ENCODE results near the gene NEB. TPM values are rescaled to one million over a fixed set of nuclear protein-coding genes. Genes with fewer than 3 reads are reported as not detected.

Gene NEB
- total and polyA plus RNA-seq, 7 donors = 796 to 7,790 (median 2,020) TPM

DNA sequence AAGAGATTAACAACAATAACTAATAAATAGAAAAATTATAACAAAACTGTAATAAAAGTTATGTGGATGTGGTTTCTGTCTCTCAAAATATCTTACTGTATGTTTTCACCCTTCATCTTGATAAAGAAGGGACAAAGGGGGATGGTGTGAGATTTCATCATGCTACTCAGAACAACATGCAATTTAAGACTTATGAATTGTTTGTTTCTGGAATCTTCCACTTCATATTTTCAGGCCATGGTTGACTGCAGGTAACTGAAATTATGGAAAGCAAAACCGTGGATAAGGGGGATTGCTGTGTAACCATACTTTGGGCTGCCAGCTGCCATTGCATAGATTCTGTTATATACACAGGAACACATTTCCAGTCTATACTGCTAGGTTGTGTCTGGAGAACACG lies 45.6 kb downstream of the NEB start:
- peaks cover 0 to 100% of the 10 kb centered on the region in 2 donors for H3K36me3 ChIP-seq (ENCODE audit: insufficient read depth in 1 of 2, low read depth in 1 of 2)

DNA sequence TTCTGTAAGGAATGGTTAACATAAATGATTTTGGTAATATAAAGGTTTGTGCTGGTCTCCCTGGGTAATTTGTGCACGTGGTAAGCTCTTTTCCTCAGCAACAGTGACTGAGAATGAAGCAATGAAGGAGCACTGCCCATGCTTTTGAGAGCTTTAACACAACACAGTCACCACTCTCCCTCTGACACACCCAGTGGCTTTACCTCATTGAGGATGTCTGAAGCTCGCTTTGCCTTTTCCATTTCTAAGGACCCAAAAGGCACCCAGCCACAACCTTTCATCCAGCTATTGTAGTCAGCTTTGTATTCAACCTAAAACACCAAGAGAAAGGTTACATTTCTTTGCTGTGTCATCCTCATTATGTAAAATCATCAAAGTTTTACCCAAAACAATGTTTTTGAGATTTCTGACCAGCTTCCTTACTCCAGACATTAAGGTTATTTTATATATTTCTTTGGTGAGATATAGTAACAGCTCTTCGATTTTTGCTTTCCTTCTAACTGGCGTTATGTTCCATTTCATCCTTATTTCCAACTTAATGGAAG lies 51.7 kb downstream of the NEB start:
- Histone ChIP-seq H3K36me3 (ENCODE audit: insufficient read depth in 1 of 2, low read depth in 1 of 2) (peaks cover 15 to 100% of the 10 kb centered on the region in 2 donors), H3K9me3 (no peaks in the 10 kb centered on the region), H3K4me3 (no peak overlapping the region), H3K27me3 (ENCODE audit: insufficient read depth in 3 of 3, low read length in 2 of 3) (no peaks in the 10 kb centered on the region), H3K27ac (no peak overlapping the region), H3K4me1 (peaks cover 53% of the 10 kb centered on the region)
- WGBS, 3 donors = 57 to 60% (median 59%) methylated on average over 4 of the region's 4 CpGs
- TF ChIP-seq, protein P1, sequence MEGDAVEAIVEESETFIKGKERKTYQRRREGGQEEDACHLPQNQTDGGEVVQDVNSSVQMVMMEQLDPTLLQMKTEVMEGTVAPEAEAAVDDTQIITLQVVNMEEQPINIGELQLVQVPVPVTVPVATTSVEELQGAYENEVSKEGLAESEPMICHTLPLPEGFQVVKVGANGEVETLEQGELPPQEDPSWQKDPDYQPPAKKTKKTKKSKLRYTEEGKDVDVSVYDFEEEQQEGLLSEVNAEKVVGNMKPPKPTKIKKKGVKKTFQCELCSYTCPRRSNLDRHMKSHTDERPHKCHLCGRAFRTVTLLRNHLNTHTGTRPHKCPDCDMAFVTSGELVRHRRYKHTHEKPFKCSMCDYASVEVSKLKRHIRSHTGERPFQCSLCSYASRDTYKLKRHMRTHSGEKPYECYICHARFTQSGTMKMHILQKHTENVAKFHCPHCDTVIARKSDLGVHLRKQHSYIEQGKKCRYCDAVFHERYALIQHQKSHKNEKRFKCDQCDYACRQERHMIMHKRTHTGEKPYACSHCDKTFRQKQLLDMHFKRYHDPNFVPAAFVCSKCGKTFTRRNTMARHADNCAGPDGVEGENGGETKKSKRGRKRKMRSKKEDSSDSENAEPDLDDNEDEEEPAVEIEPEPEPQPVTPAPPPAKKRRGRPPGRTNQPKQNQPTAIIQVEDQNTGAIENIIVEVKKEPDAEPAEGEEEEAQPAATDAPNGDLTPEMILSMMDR (IDR thresholded peaks at IDR 0.05) = no peak
- intact Hi-C loops (cut with DNase I) = no loop called here
- DNase-seq = no peak
- ATAC-seq = peak in 2 of 4 donors; percentile 30 to 44

More for the DNA sequence above, 45.6 kb downstream of the NEB start:
- Histone ChIP-seq H3K9me3 (no peaks in the 10 kb centered on the region), H3K27me3 (ENCODE audit: insufficient read depth in 3 of 3, low read length in 2 of 3) (no peaks in the 10 kb centered on the region), H3K4me1 (peaks cover 44% of the 10 kb centered on the region), H3K27ac (peak overlapping the region; percentile 11), H3K4me3 (no peak overlapping the region)
- TF ChIP-seq, protein P1 (IDR thresholded peaks at IDR 0.05) = no peak
- WGBS, 3 donors = 59 to 85% (median 78%) methylated on average over 2 of the region's 2 CpGs
- DNase-seq (no peak), ATAC-seq (no peak)
- intact Hi-C loops (cut with DNase I) = no loop called here

- H3K27ac ChIP-seq = no peak overlapping the region
- DNase-seq (no peak), ATAC-seq (no peak)
- 66 to 89% (median 73%) methylated on average over 3 of the region's 3 CpGs for WGBS, 3 donors
- H3K36me3 ChIP-seq (ENCODE audit: insufficient read depth in 1 of 2, low read depth in 1 of 2) = peaks cover 19 to 100% of the 10 kb centered on the region in 2 donors
- H3K9me3 ChIP-seq = no peaks in the 10 kb centered on the region
- H3K4me1 ChIP-seq = peaks cover 50% of the 10 kb centered on the region
- TF ChIP-seq, protein P1 (IDR thresholded peaks at IDR 0.05) = no peak
- H3K27me3 ChIP-seq (ENCODE audit: insufficient read depth in 3 of 3, low read length in 2 of 3) = no peaks in the 10 kb centered on the region
- no peak overlapping the region for H3K4me3 ChIP-seq
- intact Hi-C loops (cut with DNase I) = no loop called here
Measured at GRCh38 chr2:151681051-151681450, 53.2 kb downstream of the NEB start.

DNA sequence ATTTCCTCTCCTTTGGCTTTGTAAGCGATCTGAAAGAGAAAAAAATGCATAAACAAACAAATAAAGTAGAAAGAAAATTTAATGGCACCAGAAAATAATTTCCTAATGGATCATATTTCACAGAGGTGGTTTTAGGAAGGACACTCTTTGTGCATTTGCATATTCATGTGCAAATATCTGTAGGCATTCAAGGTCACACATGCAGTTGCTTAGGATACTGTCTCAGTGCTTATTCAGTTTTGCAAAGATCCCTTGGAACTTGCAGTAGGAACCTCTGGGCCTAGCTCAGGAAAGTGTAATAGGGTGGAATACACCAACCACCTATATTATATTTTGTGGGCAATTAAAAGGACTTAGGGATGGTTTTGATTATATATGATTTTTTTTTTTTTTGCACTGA lies 54.3 kb downstream of the NEB start:
- H3K4me1 ChIP-seq = peaks cover 45% of the 10 kb centered on the region
- H3K4me3 ChIP-seq = no peak overlapping the region
- WGBS, 3 donors = 84 to 95% (median 86%) methylated on average over 1 of the region's 1 CpG
- intact Hi-C loops (cut with DNase I) = no loop called here
- peaks cover 19 to 100% of the 10 kb centered on the region in 2 donors for H3K36me3 ChIP-seq (ENCODE audit: insufficient read depth in 1 of 2, low read depth in 1 of 2)
- H3K27ac ChIP-seq = peak overlapping the region; percentile 11
- ATAC-seq (peak in 1 of 4 donors; percentile 17), DNase-seq (no peak)
- TF ChIP-seq, protein P1 (IDR thresholded peaks at IDR 0.05) = no peak
- H3K27me3 ChIP-seq (ENCODE audit: insufficient read depth in 3 of 3, low read length in 2 of 3) = no peaks in the 10 kb centered on the region
- no peaks in the 10 kb centered on the region for H3K9me3 ChIP-seq

DNA sequence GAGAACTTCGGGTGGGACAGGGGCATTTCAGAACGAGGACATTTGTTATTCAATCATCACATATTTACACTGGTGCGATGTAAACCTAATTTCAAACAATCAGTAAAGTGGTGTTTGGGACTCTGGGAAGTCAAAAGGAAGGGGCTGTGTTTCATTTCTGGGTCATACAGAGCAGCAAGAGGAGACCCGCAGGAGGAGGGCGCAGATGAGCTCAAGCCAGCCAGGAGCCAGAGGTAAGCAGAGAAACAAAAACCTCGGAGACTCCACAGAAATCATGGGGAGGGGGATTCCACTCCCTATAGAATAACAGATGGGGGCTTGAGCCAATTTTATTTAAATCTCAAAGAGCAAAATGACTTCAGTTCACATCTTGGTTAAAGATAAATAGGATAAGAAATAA lies 55.4 kb downstream of the NEB start:
- no peaks in the 10 kb centered on the region for H3K27me3 ChIP-seq (ENCODE audit: insufficient read depth in 3 of 3, low read length in 2 of 3)
- H3K36me3 ChIP-seq (ENCODE audit: insufficient read depth in 1 of 2, low read depth in 1 of 2) = peaks cover 19 to 100% of the 10 kb centered on the region in 2 donors
- H3K4me3 ChIP-seq = no peak overlapping the region
- no peak overlapping the region for H3K27ac ChIP-seq
- H3K9me3 ChIP-seq = no peaks in the 10 kb centered on the region
- no peak for DNase-seq
- ATAC-seq = no peak
- WGBS, 3 donors = 73 to 82% (median 81%) methylated on average over 6 of the region's 6 CpGs
- intact Hi-C loops (cut with DNase I) = no loop called here
- H3K4me1 ChIP-seq = peaks cover 49% of the 10 kb centered on the region
- TF ChIP-seq, protein P1 (IDR thresholded peaks at IDR 0.05) = no peak

Measured in psoas muscle (tissue), 8 donors.